Activated CD8-positive, alpha-beta memory T cell treated with anti-CD3 and anti-CD28 coated beads, Interleukin-2, amount 10 ng/mL, durations not matched to agents 7 days and 5 days (primary cell): Measurements from ENCODE around the gene UBXN11. TPM values are rescaled to one million over a fixed set of nuclear protein-coding genes. Genes with fewer than 3 reads are reported as not detected.

ENCODE experiments used
- ATAC-seq: fragments of 150-1000 bp; cut with Tn5 transposase; one replicate; pipeline ENCODE4 v1.10.0; 2021; ENCODE audit warnings: moderate library complexity
- CTCF ChIA-PET: fragments of 350-600 bp; sonication (Branson Sonifier 250); formaldehyde crosslinking; loops from one replicate; lab custom pipeline; 2021; ENCODE audit warnings: antibody characterized with exemption; lab: Charles Lee
- DNase-seq: peaks from one replicate; pipeline ENCODE4 v3.0.0-alpha.2; 2020
- H3K27ac Mint-ChIP-seq: one replicate; pipeline ENCODE4 v1.8.0; 2021; ENCODE audit warnings: mild to moderate bottlenecking, mixed read lengths
- H3K27me3 Mint-ChIP-seq: one replicate; pipeline ENCODE4 v1.8.0; 2021; ENCODE audit warnings: mixed read lengths
- H3K36me3 Mint-ChIP-seq: one replicate; pipeline ENCODE4 v1.8.0; 2021; ENCODE audit warnings: mild to moderate bottlenecking, mixed read lengths
- H3K4me1 Mint-ChIP-seq: one replicate; pipeline ENCODE4 v1.8.0; 2021; ENCODE audit warnings: mixed read lengths
- H3K4me3 Mint-ChIP-seq: one replicate; pipeline ENCODE4 v1.8.0; 2021; ENCODE audit warnings: mild to moderate bottlenecking, moderate library complexity, mixed read lengths
- H3K9me3 Mint-ChIP-seq: one replicate; pipeline ENCODE4 v1.8.0; 2022; ENCODE audit warnings: low read depth, mixed read lengths
- total RNA-seq, 2 experiments: library from RNA; stranded (reverse); gene quantifications; one replicate each; pipeline ENCODE4 v1.2.3, GENCODE V29; 2021

UBXN11 gene
- total RNA-seq, 2 experiments from 2014 or later = 27.7 to 39.3 TPM

GRCh38 chr1:26286064-26286416, 20.4 kb downstream of the UBXN11 start:
- CTCF ChIA-PET = interaction anchor here (0.9 to 21.9 kb wide), 16 partner anchors 10 to 255 kb away, joined by 3 to 1010 read pairs (median 24); partner anchors contain the start of genes CD52, CEP85, DHDDS and UBXN11
- Mint-ChIP-seq H3K9me3 (no peaks in the 10 kb centered on the region), H3K27me3 (no peaks in the 10 kb centered on the region), H3K36me3 (peaks cover 31% of the 10 kb centered on the region), H3K27ac (peak overlapping the region; percentile 99), H3K4me1 (peaks cover 100% of the 10 kb centered on the region), H3K4me3 (no peak overlapping the region)
- no peak for DNase-seq
- no peak for ATAC-seq

GRCh38 chr1:26285366-26286063, 20.9 kb downstream of the UBXN11 start:
- ATAC-seq (no peak), DNase-seq (peak; percentile 76)
- CTCF ChIA-PET = interaction anchor here (0.6 to 21.9 kb wide), 28 partner anchors 9 to 256 kb away, joined by 3 to 1010 read pairs (median 6); partner anchors contain the start of genes CD52, CEP85, DHDDS and HMGN2
- Mint-ChIP-seq H3K27me3 (no peaks in the 10 kb centered on the region), H3K27ac (peak overlapping the region; percentile 99), H3K4me3 (no peak overlapping the region), H3K4me1 (peaks cover 97% of the 10 kb centered on the region), H3K36me3 (peaks cover 36% of the 10 kb centered on the region), H3K9me3 (no peaks in the 10 kb centered on the region)

- CTCF ChIA-PET = interaction anchor here (0.7 to 21.9 kb wide), 32 partner anchors 9 to 256 kb away, joined by 3 to 1010 read pairs (median 5); partner anchors contain the start of genes CD52, CEP85, DHDDS and HMGN2
- no peaks in the 10 kb centered on the region for H3K27me3 Mint-ChIP-seq
- H3K4me1 Mint-ChIP-seq = peaks cover 89% of the 10 kb centered on the region
- peak overlapping the region; percentile 99 for H3K27ac Mint-ChIP-seq
- DNase-seq (peak; percentile 99), ATAC-seq (peak; percentile 71)
- peaks cover 40% of the 10 kb centered on the region for H3K36me3 Mint-ChIP-seq
- H3K4me3 Mint-ChIP-seq = peak overlapping the region; percentile 69
- H3K9me3 Mint-ChIP-seq = no peaks in the 10 kb centered on the region
Measured at GRCh38 chr1:26284597-26285347, 21.7 kb downstream of the UBXN11 start.

- ATAC-seq = no peak
- DNase-seq = peak; percentile 51
- no peaks in the 10 kb centered on the region for H3K9me3 Mint-ChIP-seq
- H3K4me3 Mint-ChIP-seq = peak overlapping the region; percentile 69
- peaks cover 87% of the 10 kb centered on the region for H3K4me1 Mint-ChIP-seq
- CTCF ChIA-PET = interaction anchor here (0.7 to 21.9 kb wide), 26 partner anchors 8 to 188 kb away, joined by 3 to 1010 read pairs (median 5); partner anchors contain the start of genes CD52, CEP85, HMGN2 and UBXN11
- peaks cover 44% of the 10 kb centered on the region for H3K36me3 Mint-ChIP-seq
- no peaks in the 10 kb centered on the region for H3K27me3 Mint-ChIP-seq
- peak overlapping the region; percentile 99 for H3K27ac Mint-ChIP-seq
Measured at GRCh38 chr1:26283871-26284596, 22.4 kb downstream of the UBXN11 start.

DNA sequence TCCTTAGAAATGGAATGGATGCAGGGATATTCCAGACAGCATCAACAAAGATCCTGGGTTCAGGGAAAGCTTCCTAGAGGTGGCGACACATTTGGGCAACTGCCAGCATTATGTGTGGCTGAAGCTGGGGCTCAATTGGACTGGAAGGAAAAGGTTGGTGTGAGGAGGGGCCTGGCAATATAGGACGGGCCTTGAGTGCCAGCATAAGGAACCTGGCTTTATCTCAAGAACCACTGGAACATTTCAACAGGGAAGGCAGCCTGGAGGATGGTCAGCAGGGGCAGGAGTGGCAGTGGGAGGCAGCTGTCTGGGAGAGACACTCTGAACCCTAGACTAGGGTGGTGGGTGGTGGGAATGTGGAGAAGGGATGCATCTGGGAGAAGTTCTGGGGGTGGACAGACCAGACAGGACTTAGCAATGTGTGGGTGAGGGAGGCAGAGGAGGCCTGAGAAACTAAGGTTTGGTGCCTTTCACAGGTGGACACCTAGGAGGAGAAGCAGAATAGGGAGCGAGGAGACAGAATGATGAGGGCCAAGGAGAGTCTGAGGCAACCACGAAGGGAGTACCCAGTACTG, 23.1 kb downstream of the UBXN11 start:
- no peak for ATAC-seq
- peaks cover 48% of the 10 kb centered on the region for H3K36me3 Mint-ChIP-seq
- CTCF ChIA-PET = interaction anchor here (0.9 to 21.9 kb wide), 9 partner anchors 7 to 133 kb away, joined by 3 to 1010 read pairs (median 96); partner anchors contain the start of genes CD52, CEP85, UBXN11 and ZNF683

GRCh38 chr1:26282401-26282918, 24.0 kb downstream of the UBXN11 start:
- Mint-ChIP-seq H3K27me3 (no peaks in the 10 kb centered on the region), H3K9me3 (no peaks in the 10 kb centered on the region), H3K4me3 (peak overlapping the region; percentile 69), H3K27ac (peak overlapping the region; percentile 99), H3K36me3 (peaks cover 56% of the 10 kb centered on the region), H3K4me1 (peaks cover 86% of the 10 kb centered on the region)
- ATAC-seq (no peak), DNase-seq (no peak)
- CTCF ChIA-PET = interaction anchor here (1.2 to 21.9 kb wide), 2 partner anchors 27 to 135 kb away, joined by 5 to 1010 read pairs; partner anchors contain the start of genes CD52 and UBXN11

More for the DNA sequence above, 23.1 kb downstream of the UBXN11 start:
- H3K9me3 Mint-ChIP-seq = no peaks in the 10 kb centered on the region
- H3K4me3 Mint-ChIP-seq = peak overlapping the region; percentile 69
- no peaks in the 10 kb centered on the region for H3K27me3 Mint-ChIP-seq
- peak overlapping the region; percentile 99 for H3K27ac Mint-ChIP-seq
- DNase-seq = no peak
- peaks cover 86% of the 10 kb centered on the region for H3K4me1 Mint-ChIP-seq

- Mint-ChIP-seq H3K36me3 (peaks cover 60% of the 10 kb centered on the region), H3K4me3 (peak overlapping the region; percentile 89), H3K4me1 (peaks cover 86% of the 10 kb centered on the region), H3K27me3 (no peaks in the 10 kb centered on the region), H3K9me3 (no peaks in the 10 kb centered on the region), H3K27ac (peak overlapping the region; percentile 99)
- CTCF ChIA-PET = interaction anchor here (0.6 to 21.9 kb wide), 7 partner anchors 9 to 135 kb away, joined by 3 to 1010 read pairs (median 5); partner anchors contain the start of genes CD52, CEP85 and UBXN11
- DNase-seq (no peak), ATAC-seq (no peak)
Measured at GRCh38 chr1:26281971-26282370, 24.5 kb downstream of the UBXN11 start.

- H3K27me3 Mint-ChIP-seq = no peaks in the 10 kb centered on the region
- peaks cover 66% of the 10 kb centered on the region for H3K36me3 Mint-ChIP-seq
- H3K9me3 Mint-ChIP-seq = no peaks in the 10 kb centered on the region
- DNase-seq (peak; percentile 48), ATAC-seq (no peak)
- H3K27ac Mint-ChIP-seq = peak overlapping the region; percentile 99
- CTCF ChIA-PET = interaction anchor here (0.6 to 21.9 kb wide), 7 partner anchors 9 to 136 kb away, joined by 3 to 1010 read pairs (median 5); partner anchors contain the start of genes CD52, CEP85 and UBXN11
- H3K4me3 Mint-ChIP-seq = peak overlapping the region; percentile 89
- H3K4me1 Mint-ChIP-seq = peaks cover 86% of the 10 kb centered on the region
Measured at GRCh38 chr1:26281091-26281958, 25.1 kb downstream of the UBXN11 start.

DNA sequence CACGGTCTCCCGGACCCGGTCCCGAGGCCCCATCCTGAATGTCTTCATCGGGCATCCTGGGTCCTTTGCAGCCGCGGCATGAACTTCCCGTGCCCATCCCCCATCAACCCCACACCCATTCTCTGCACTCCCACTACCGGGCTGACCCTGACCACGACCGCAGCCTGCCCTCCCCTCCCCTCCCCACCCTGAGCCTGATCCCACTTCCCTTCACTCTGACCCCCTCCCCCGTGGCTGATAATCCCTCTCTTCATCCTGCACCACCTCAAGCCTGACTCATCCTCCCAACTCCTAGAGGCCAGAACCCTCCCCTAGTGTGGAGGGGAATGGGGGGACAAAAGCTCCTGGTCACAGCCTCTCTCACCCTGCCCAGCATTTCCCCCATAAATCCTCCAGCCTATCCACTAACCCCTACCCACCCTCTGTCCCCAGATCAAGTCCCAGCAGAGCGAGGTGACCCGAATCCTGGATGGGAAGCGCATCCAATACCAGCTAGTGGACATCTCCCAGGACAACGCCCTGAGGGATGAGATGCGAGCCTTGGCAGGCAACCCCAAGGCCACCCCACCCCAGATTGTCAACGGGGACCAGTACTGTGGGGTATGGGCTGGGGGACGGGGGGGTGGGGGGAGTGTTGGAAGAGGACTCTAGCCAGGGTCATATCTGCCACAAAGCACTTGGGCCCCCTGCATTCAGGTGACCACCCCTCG, 25.9 kb downstream of the UBXN11 start:
- H3K36me3 Mint-ChIP-seq = peaks cover 68% of the 10 kb centered on the region
- peak overlapping the region; percentile 89 for H3K4me3 Mint-ChIP-seq
- H3K4me1 Mint-ChIP-seq = peaks cover 86% of the 10 kb centered on the region
- H3K27ac Mint-ChIP-seq = peak overlapping the region; percentile 99
- H3K27me3 Mint-ChIP-seq = no peaks in the 10 kb centered on the region
- H3K9me3 Mint-ChIP-seq = no peaks in the 10 kb centered on the region
- no peak for ATAC-seq
- CTCF ChIA-PET = interaction anchor here (0.6 to 21.9 kb wide), 9 partner anchors 29 to 111 kb away, joined by 3 to 1010 read pairs (median 6); partner anchors contain the start of genes CD52, CEP85 and UBXN11
- DNase-seq = peak; percentile 67

DNA sequence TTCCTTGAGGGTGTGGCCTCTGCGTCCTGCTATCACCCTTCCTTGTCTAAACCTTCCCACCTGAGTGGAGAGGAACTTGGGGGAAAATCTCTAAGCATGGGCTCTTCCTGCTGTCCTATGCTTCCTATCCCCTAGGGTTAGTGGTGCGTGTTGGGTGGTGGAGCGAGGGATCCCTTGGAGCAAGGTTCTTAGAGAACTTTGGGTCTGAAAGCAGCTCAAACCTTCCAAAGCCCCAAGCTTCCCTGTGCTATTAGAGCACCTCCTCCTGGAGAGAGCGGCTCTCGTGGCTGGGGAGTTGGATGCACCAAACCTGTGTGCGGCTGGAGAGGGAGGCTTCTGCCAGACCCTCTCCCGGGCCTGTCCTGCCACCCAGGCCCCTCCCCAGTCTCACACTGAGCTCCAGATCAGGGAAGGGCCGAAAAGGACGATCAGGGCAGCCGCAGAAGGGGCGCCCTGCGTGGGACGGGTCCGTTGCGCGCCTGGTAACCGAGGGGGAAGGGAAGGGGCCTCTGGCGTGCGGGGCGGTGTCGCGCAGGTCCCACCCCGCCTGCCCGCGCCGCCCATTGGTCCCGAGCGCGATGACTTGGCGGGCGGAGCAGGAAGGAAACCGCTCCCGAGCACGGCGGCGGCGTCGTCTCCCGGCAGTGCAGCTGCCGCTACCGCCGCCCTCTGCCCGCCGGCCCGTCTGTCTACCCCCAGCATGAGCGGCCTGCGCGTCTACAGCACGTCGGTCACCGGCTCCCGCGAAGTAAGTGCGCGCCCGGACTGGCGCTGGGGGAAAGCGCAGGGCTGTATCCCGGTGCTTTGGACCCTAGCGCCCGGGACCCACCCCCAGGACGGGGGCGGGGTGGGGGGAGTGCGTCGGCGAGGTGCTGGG, 26.7 kb downstream of the UBXN11 start, which contains the start of gene SH3BGRL3:
Gene SH3BGRL3, plus strand, starts transcription at position 631 of the 877 bp plus-strand sequence. Its CDS starts 70 bp downstream, at position 701.
- peaks cover 84% of the 10 kb centered on the region for H3K4me1 Mint-ChIP-seq
- CTCF ChIA-PET = interaction anchor here (0.6 to 21.9 kb wide), 13 partner anchors 9 to 137 kb away, joined by 3 to 1010 read pairs (median 6); partner anchors contain the start of genes C1orf232, CD52, CEP85 and UBXN11
- H3K4me3 Mint-ChIP-seq = peak within 1 kb of the TSS; percentile 89
- H3K27ac Mint-ChIP-seq = peak within 1 kb of the TSS; percentile 99
- H3K9me3 Mint-ChIP-seq = no peaks in the 10 kb centered on the region
- peak; percentile 90 for DNase-seq
- peak; percentile 66 for ATAC-seq
- no peaks in the 10 kb centered on the region for H3K27me3 Mint-ChIP-seq
- peaks cover 67% of the 10 kb centered on the region for H3K36me3 Mint-ChIP-seq
